H1 (cell line): Measurements from ENCODE around the gene RDH11. TPM values are rescaled to one million over a fixed set of nuclear protein-coding genes. Genes with fewer than 3 reads are reported as not detected.

ENCODE experiments used
- RNF2 ChIP-seq: fragments of 200-900, 300-1000 bp; sonication (generic); IDR thresholded peaks from 2 replicates; pipeline ENCODE4 v1.7.1; 2016; ENCODE audit warnings: borderline replicate concordance, low read depth, mild to moderate bottlenecking, antibody characterized with exemption, low read length; ENCODE audit not compliant: poor library complexity, severe bottlenecking; ENCODE audit errors: missing control alignments
- RXRA ChIP-seq: IDR thresholded peaks from 2 replicates; pipeline ENCODE4 v1.6.1; 2011; ENCODE audit warnings: low read depth, mild to moderate bottlenecking, low read length, moderate library complexity; ENCODE audit not compliant: insufficient read depth
- polyA plus RNA-seq, 7 experiments: library from polyadenylated mRNA; depleted of rRNA in 3 of 7; stranded (reverse) in 5 of 7; unstranded in 2 of 7; fragments of >200 nt in 5 of 7; fragments of 200-250 nt in 2 of 7; gene quantifications; 1 replicate in 5 of 7; 2 replicates in 1 of 7; 4 replicates in 1 of 7; pipeline versions ENCODE4 v1.2.1 to v1.2.3, GENCODE V29; 2011 to 2013; ENCODE audit warnings: missing spikeins in 2 of 7, mixed read lengths in 2 of 7
- total RNA-seq: library from RNA; stranded (reverse); fragmentation: NEBNext Ultra II Directional; extraction: Animal tissue kit (Norgen Biotek cat#: 25700); gene quantifications from 2 replicates; pipeline ENCODE4 v1.2.1, GENCODE V29; 2021

The RDH11 gene
- total and polyA plus RNA-seq, 2 of the 8 experiments (the other 6 are each of a cell fraction or from before 2014, with no cell fraction given): 104 to 117 TPM

- TF ChIP-seq RNF2: no peak
- no peak for TF ChIP-seq RXRA
These were observed 59.1 kb downstream of the RDH11 start (continued) for GRCh38 chr14:67636361-67636919.
